HepG2 (cell line): ENCODE data around the gene DOCK3. TPM values are rescaled to one million over a fixed set of nuclear protein-coding genes. Genes with fewer than 3 reads are reported as not detected.

ENCODE experiments used
- ATAC-seq: fragments of 200-7000 bp; cut with Tn5 transposase; 3 replicates; pipeline ENCODE4 v1.9.1; 2020; ENCODE audit warnings: mild to moderate bottlenecking, moderate library complexity
- BruUV-seq: library from RNA; stranded (reverse); fragments of 400-500 nt; replicated peaks from 2 replicates; lab custom pipeline; 2021; lab: Mats Ljungman, UMichigan
- CTCF ChIA-PET: fragments of 300-600 bp; formaldehyde crosslinking; extraction: SDS; loops from one replicate; lab custom pipeline; 2021; ENCODE audit warnings: low total read pairs, inconsistent platforms, low intra/inter-chr PET ratio; lab: Yijun Ruan, JAX
- POLR2A ChIA-PET: fragments of 350-600 bp; sonication (Branson Sonifier 250); formaldehyde crosslinking; loops from one replicate; lab custom pipeline; 2020; ENCODE audit warnings: antibody characterized with exemption, inconsistent platforms; lab: Yijun Ruan, JAX
- DNase-seq: peaks from one replicate; pipeline ENCODE4 v3.0.0-alpha.2; 2015; ENCODE audit warnings: low spot score
- FAIRE-seq: peaks from 3 replicates; lab custom pipeline; 2011; peaks lifted over from hg19 to GRCh38; lab: Jason Lieb, UNC
- H2AFZ ChIP-seq: one replicate; pipeline ENCODE4 v1.6.1; 2011; ENCODE audit warnings: low read length, inconsistent platforms
- H3K27ac ChIP-seq: fragments of 300-600 bp; 3 replicates; pipeline ENCODE4 v1.8.0; 2011; ENCODE audit warnings: mixed run types, mild to moderate bottlenecking, mixed read lengths, low read length, inconsistent platforms; ENCODE audit not compliant: insufficient read depth; ENCODE audit errors: extremely low read length
- H3K27me3 ChIP-seq, 2 experiments: fragments of 200-600 bp in 1 of 2; 2 replicates in 1 of 2; 3 replicates in 1 of 2; pipeline versions ENCODE4 v1.6.0 to v1.8.0; 2011; ENCODE audit warnings: low read length in 2 of 2, mild to moderate bottlenecking in 2 of 2, moderate library complexity in 2 of 2, inconsistent platforms in 1 of 2; ENCODE audit not compliant: insufficient read depth in 2 of 2, control insufficient read depth in 1 of 2
- H3K36me3 ChIP-seq, 2 experiments: fragments of 200-600 bp in 1 of 2; replicated peaks in 1 of 2; 2 replicates in 1 of 2; 3 replicates in 1 of 2; pipeline versions ENCODE4 v1.5.1 to v1.8.0; 2011; ENCODE audit warnings: low read length in 2 of 2, inconsistent platforms in 1 of 2; ENCODE audit not compliant: insufficient read depth in 2 of 2, control insufficient read depth in 1 of 2
- H3K4me1 ChIP-seq: 2 replicates; pipeline ENCODE4 v1.5.1; 2012; ENCODE audit warnings: low read length, inconsistent platforms; ENCODE audit not compliant: insufficient read depth
- H3K4me2 ChIP-seq: 2 replicates; pipeline ENCODE4 v1.6.0; 2011; ENCODE audit warnings: low read depth, low read length, inconsistent platforms
- H3K4me3 ChIP-seq, 3 experiments: fragments of 200-600 bp in 1 of 3; sonication (generic), shearing (Covaris generic) in 1 of 3; replicated peaks in 1 of 3; 2 replicates each; pipeline ENCODE4 v1.5.1; 2011 to 2016; ENCODE audit warnings: low read length in 3 of 3, inconsistent platforms in 2 of 3, low read depth in 2 of 3, mild to moderate bottlenecking in 2 of 3, control low read depth in 1 of 3, mixed read lengths in 1 of 3; ENCODE audit not compliant: insufficient read depth in 1 of 3
- H3K79me2 ChIP-seq: one replicate; pipeline ENCODE4 v1.6.1; 2011; ENCODE audit warnings: low read length, inconsistent platforms; ENCODE audit not compliant: insufficient read depth
- H3K9ac ChIP-seq: 2 replicates; pipeline ENCODE4 v1.6.0; 2011; ENCODE audit warnings: mild to moderate bottlenecking, low read depth, low read length, inconsistent platforms; ENCODE audit not compliant: insufficient read depth
- H3K9me3 ChIP-seq: 2 replicates; pipeline ENCODE4 v1.5.1; 2012; ENCODE audit warnings: mild to moderate bottlenecking, low read length
- H4K20me1 ChIP-seq: 2 replicates; pipeline ENCODE4 v1.6.0; 2011; ENCODE audit warnings: inconsistent platforms, mild to moderate bottlenecking, low read length, moderate library complexity; ENCODE audit not compliant: insufficient read depth
- ATF6 ChIP-seq: sonication (generic); formaldehyde crosslinking; conservative IDR thresholded peaks from 2 replicates; pipeline ENCODE4 v1.4.0; 2020; ENCODE audit warnings: missing genetic modification reagents
- CCDC6 ChIP-seq: sonication (generic); formaldehyde crosslinking; IDR thresholded peaks from 2 replicates; pipeline ENCODE4 v1.8.1; 2022; ENCODE audit warnings: mild to moderate bottlenecking, missing genetic modification reagents, moderate library complexity
- MATR3 ChIP-seq: sonication (generic); formaldehyde crosslinking; IDR thresholded peaks from 2 replicates; pipeline ENCODE4 v1.4.0; 2020; ENCODE audit warnings: missing genetic modification reagents
- RCOR2 ChIP-seq: IDR thresholded peaks from 2 replicates; pipeline ENCODE4 v1.6.1; 2016; ENCODE audit warnings: missing biosample characterization, missing genetic modification reagents
- SRF ChIP-seq: IDR thresholded peaks from 2 replicates; pipeline ENCODE4 v1.6.1; 2011; ENCODE audit warnings: mild to moderate bottlenecking, low read depth, low read length, moderate library complexity
- ZNF20 ChIP-seq: sonication (generic); formaldehyde crosslinking; IDR thresholded peaks from 2 replicates; pipeline ENCODE4 v1.4.0; 2020; ENCODE audit warnings: mild to moderate bottlenecking, moderate library complexity, missing genetic modification reagents
- ZNF329 ChIP-seq: sonication (generic); formaldehyde crosslinking; IDR thresholded peaks from 2 replicates; pipeline ENCODE4 v1.9.0; 2021; ENCODE audit warnings: low read depth, mild to moderate bottlenecking, missing genetic modification reagents
- ZNF709 ChIP-seq: sonication (generic); formaldehyde crosslinking; IDR thresholded peaks from 2 replicates; pipeline ENCODE4 v1.5.0; 2020; ENCODE audit warnings: mild to moderate bottlenecking, missing genetic modification reagents
- ZNF777 ChIP-seq: sonication (generic); formaldehyde crosslinking; IDR thresholded peaks from 2 replicates; pipeline ENCODE4 v1.4.0; 2020; ENCODE audit warnings: missing genetic modification reagents
- WGBS: methylation state at CpG from one replicate; pipeline ENCODE4 v1.1.6; 2017; ENCODE audit warnings: low lambda C conversion rate; 5-methylcytosine and 5-hydroxymethylcytosine counted together
- in situ Hi-C: cut with HindIII; loops from 2 replicates; pipeline ENCODE4 v1.10.0; 2017; ENCODE audit warnings: low pct_unique_long_range_greater_than_20kb; ENCODE audit not compliant: extremely low pct_ligation_motif_present
- intact Hi-C: fragments of 100-400 bp; cut with micrococcal nuclease; formaldehyde crosslinking; loops from one replicate; pipeline ENCODE4 v1.10.0; 2022; ENCODE audit not compliant: unreplicated experiment
- polyA plus RNA-seq, 8 experiments: library from polyadenylated mRNA; depleted of rRNA in 3 of 8; stranded (reverse) in 7 of 8; unstranded in 1 of 8; fragments of >200 nt; fragmentation: Illumina TruSeq in 4 of 8; extraction: Trizol in 4 of 8; gene quantifications; 2 replicates each; pipeline versions ENCODE4 v1.2.1 to v1.2.3, GENCODE V29; 2011 to 2016; ENCODE audit warnings: low read depth in 4 of 8, missing spikeins in 1 of 8, mixed read lengths in 1 of 8; ENCODE audit not compliant: insufficient read depth in 1 of 8
- total RNA-seq, 5 experiments: library from RNA; depleted of rRNA; stranded (reverse); fragments of >200 nt; fragmentation: Illumina TruSeq; extraction: Trizol; gene quantifications; 2 replicates each; pipeline ENCODE4 v1.2.3, GENCODE V29; 2016; ENCODE audit warnings: low read depth in 1 of 5
- TF ChIP-seq, protein P1 (sequence below): sonication (generic); IDR thresholded peaks from 2 replicates; pipeline ENCODE4 v1.6.1; 2016; ENCODE audit warnings: low read depth, borderline replicate concordance

The DOCK3 gene
- total and polyA plus RNA-seq, 2 of the 13 experiments (the other 11 are each of a cell fraction or from before 2014, with no cell fraction given), result not detected

DNA sequence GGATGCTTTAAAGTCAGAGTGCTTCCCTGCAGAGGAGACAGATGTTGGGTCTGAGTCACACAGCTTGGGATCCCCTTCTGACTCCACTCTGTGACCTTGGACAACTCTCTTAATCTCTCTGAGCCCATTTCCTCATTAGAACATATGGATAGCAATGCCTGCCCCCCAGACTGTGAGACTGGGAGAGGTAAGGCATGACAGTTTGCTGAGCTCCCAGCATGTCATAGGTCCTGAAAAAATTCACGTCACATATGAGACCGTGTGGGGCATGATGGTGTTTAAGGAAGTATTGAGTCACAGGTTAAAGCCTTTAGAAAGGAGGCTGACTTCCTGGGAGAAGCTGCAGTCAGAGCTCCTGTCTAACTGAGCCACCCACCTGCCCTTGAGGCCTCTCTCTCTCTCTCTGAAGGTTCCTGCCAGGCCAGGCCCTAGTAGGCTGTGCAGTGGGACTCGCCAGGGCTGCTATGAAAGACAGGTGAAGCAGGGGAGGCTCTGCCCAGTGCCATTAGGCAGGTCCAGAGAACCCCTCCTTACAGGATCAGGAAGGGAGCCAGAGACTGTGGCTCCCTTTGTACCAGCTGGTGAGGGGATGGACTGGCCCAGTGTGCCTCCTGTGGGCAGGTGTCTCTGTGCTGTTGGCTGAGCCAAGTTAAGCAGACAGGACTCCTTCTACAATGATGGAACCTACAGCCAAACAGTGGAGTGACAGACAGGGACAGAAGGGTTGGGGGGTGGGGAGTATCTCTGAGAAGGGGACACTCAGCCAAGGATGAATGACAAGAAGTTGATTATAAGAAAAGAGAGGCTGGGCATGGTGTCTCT is 19.5 kb upstream of the DOCK3 start:
- no peak for FAIRE-seq
- H3K79me2 ChIP-seq, result no peaks in the 10 kb centered on the region
- in situ Hi-C loops, result no loop called here
- H3K9me3 ChIP-seq, result no peaks in the 10 kb centered on the region
- H3K4me3 ChIP-seq, result no peak overlapping the region
- no peak overlapping the region for H3K27ac ChIP-seq
- BruUV-seq, result no TSS peak
- H3K27me3 ChIP-seq, result peaks cover 0 to 27% of the 10 kb centered on the region in 2 experiments; a peak in 3 of 5 replicates
- H3K36me3 ChIP-seq, result no peaks in the 10 kb centered on the region
- intact Hi-C loops, result no loop called here
- CTCF ChIA-PET, result no interaction called here
- H3K9ac ChIP-seq, result no peak overlapping the region
- no peaks in the 10 kb centered on the region for H3K4me1 ChIP-seq
- 29% methylated on average over 2 of the region's 3 CpGs for WGBS
- H3K4me2 ChIP-seq, result no peak overlapping the region
- H4K20me1 ChIP-seq, result no peaks in the 10 kb centered on the region
- no peak for TF ChIP-seq MATR3 (CRISPR knock-in tag)
- TF ChIP-seq ZNF777, result no peak
- TF ChIP-seq ZNF329 (CRISPR knock-in tag), result no peak
- no peak for TF ChIP-seq RCOR2 (CRISPR knock-in tag)
- TF ChIP-seq, protein P1, sequence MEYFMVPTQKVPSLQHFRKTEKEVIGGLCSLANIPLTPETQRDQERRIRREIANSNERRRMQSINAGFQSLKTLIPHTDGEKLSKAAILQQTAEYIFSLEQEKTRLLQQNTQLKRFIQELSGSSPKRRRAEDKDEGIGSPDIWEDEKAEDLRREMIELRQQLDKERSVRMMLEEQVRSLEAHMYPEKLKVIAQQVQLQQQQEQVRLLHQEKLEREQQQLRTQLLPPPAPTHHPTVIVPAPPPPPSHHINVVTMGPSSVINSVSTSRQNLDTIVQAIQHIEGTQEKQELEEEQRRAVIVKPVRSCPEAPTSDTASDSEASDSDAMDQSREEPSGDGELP, result no peak
- no peak for TF ChIP-seq ZNF20
- TF ChIP-seq SRF, result no peak
- no peak for TF ChIP-seq CCDC6 (CRISPR knock-in tag)
- TF ChIP-seq ZNF709 (CRISPR knock-in tag), result no peak
- no peak for TF ChIP-seq ATF6
- TF ChIP-seq, all 625 proteins: peak for 0
- no peak for ATAC-seq
- POLR2A ChIA-PET, result no interaction called here
- DNase-seq, result no peak
- H2AFZ ChIP-seq, result no peak overlapping the region
